ENCODE results near the gene SEC14L6. TPM values are rescaled to one million over a fixed set of nuclear protein-coding genes. Genes with fewer than 3 reads are reported as not detected.

SEC14L6 gene
- total and polyA plus RNA-seq, 9 of the 15 experiments (the other 6 are each of a cell fraction or from before 2014, with no cell fraction given) = 0.29 to 6.1 (median 1.9) TPM

GRCh38 chr22:30526656-30527055 is 19.9 kb downstream of the SEC14L6 start (continued):
- TF ChIP-seq ARID4B (CRISPR knock-in tag; IDR thresholded peaks at IDR 0.05) (no peak), E2F5 (CRISPR knock-in tag; IDR thresholded peaks at IDR 0.05) (no peak), ZNF277 (CRISPR knock-in tag; IDR thresholded peaks at IDR 0.05; ENCODE audit: borderline replicate concordance) (no peak), E2F6 (IDR thresholded peaks at IDR 0.05; ENCODE audit: borderline replicate concordance in 1 of 2, extremely low read depth in 1 of 2, insufficient read depth in 1 of 2, insufficient read length in 1 of 2, low read depth in 1 of 2, low read length in 1 of 2, poor library complexity in 1 of 2, severe bottlenecking in 1 of 2) (no peak), CTCF (IDR thresholded peaks at IDR 0.05 in 2 of 3, conservative IDR thresholded peaks at IDR 0.05 in 1 of 3; ENCODE audit: insufficient read depth in 2 of 3, low read depth in 1 of 3, low read length in 3 of 3) (no peak), TEAD1 (CRISPR knock-in tag; IDR thresholded peaks at IDR 0.05) (no peak), MAZ (CRISPR knock-in tag; conservative IDR thresholded peaks at IDR 0.05 in 1 of 2, IDR thresholded peaks at IDR 0.05 in 1 of 2) (no peak), HCFC1 (IDR thresholded peaks at IDR 0.05; ENCODE audit: low read depth, low read length) (no peak)
